Measurements from ENCODE around the gene ZMYND15.

ZMYND15 gene

GRCh38 chr17:4786106-4786511 is 46.5 kb downstream of the ZMYND15 start, which contains the start of gene VMO1:
TSS of gene VMO1 (minus strand) at chr17:4786364. CDS start at chr17:4786352, 12 bp downstream.
- DNase-seq (ENCODE audit: low spot score) = peak; percentile 42

GRCh38 chr17:4786516-4786915 is 46.9 kb downstream of the ZMYND15 start:
- no peak for DNase-seq (ENCODE audit: low spot score)

GRCh38 chr17:4788159-4788806 is 48.6 kb downstream of the ZMYND15 start:
- no peak for DNase-seq (ENCODE audit: low spot score)

- no peak for DNase-seq (ENCODE audit: low spot score)
These were observed 49.4 kb downstream of the ZMYND15 start, which contains the start of gene GLTPD2 for GRCh38 chr17:4788807-4789700. TSS of gene GLTPD2 (plus strand) at chr17:4788964. CDS start at chr17:4789012, 48 bp downstream.

GRCh38 chr17:4789701-4789950 is 50.0 kb downstream of the ZMYND15 start:
- no peak for DNase-seq (ENCODE audit: low spot score)

- DNase-seq (ENCODE audit: low spot score) = peak; percentile 96
These were observed 50.5 kb downstream of the ZMYND15 start for GRCh38 chr17:4789951-4790704.

GRCh38 chr17:4790705-4791088 is 51.1 kb downstream of the ZMYND15 start:
- DNase-seq (ENCODE audit: low spot score) = no peak

GRCh38 chr17:4795168-4795567 is 55.5 kb downstream of the ZMYND15 start:
- no peak for DNase-seq (ENCODE audit: low spot score)

Measured in GM03348 (cell line).